ENCODE results near the gene CRYGN.

Gene CRYGN

GRCh38 chr7:151429237-151429559 lies 10.7 kb downstream of the CRYGN start:
- no peaks in the 10 kb centered on the region for H3K27me3 ChIP-seq (ENCODE audit: control insufficient read depth, insufficient read depth, low read length)
- H3K4me3 ChIP-seq (ENCODE audit: low read length): no peak overlapping the region
- H3K9me3 ChIP-seq (ENCODE audit: control insufficient read depth, low read depth, low read length): no peaks in the 10 kb centered on the region
- H3K27ac ChIP-seq (ENCODE audit: low read length): no peak overlapping the region
- H3K36me3 ChIP-seq (ENCODE audit: control insufficient read depth, low read depth, low read length): no peaks in the 10 kb centered on the region
- H3K9ac ChIP-seq (ENCODE audit: low read length): no peak overlapping the region
- peaks cover 20% of the 10 kb centered on the region for H3K4me1 ChIP-seq (ENCODE audit: control insufficient read depth, low read depth, low read length)

DNA sequence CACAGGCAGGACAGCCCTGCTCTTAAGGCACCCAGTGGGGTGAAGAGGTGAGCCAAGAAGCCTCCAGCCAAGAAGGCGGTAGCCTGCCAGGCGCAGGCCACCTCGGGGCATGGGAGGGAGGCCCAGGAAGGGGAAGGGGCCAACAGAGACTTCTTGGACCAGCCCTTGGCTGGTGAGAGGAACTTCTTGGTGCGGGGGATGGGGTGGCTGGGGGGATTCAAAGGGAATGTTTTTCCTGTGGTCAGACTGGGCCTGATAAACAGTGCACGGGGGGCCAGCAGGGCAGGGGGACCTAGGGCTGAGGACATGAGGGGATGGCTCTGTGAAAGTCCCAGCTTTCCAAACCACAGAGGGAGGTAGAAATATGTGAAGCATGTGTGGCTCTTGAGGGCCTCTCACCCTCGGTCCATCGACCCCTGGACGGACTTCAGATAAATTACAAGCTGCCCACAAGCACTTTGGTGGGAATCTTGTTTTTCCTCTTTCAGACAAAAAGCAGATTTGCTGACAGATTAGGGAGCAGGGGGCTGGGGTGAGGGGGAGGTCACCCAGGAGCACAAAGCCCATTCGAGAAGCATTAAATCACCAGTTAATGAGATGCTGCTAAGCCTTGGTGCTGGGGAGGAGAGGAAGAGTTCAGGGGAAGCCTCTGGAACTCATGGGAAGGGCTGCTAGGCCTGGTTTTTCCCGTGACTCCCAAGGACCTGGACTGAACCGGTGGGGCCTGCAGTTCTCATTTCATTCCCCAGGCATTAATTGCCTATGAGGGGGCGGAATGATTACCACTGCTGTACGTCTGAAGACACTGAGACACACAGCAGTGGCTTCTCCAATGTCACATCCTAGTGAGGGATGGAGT lies 11.3 kb downstream of the CRYGN start:
- peaks cover 20% of the 10 kb centered on the region for H3K4me1 ChIP-seq (ENCODE audit: control insufficient read depth, low read depth, low read length)
- H3K4me3 ChIP-seq (ENCODE audit: low read length): no peak overlapping the region
- H3K27ac ChIP-seq (ENCODE audit: low read length): no peak overlapping the region
- H3K9me3 ChIP-seq (ENCODE audit: control insufficient read depth, low read depth, low read length): no peaks in the 10 kb centered on the region
- no peak overlapping the region for H3K9ac ChIP-seq (ENCODE audit: low read length)
- H3K36me3 ChIP-seq (ENCODE audit: control insufficient read depth, low read depth, low read length): no peaks in the 10 kb centered on the region
- H3K27me3 ChIP-seq (ENCODE audit: control insufficient read depth, insufficient read depth, low read length): no peaks in the 10 kb centered on the region

GRCh38 chr7:151427705-151428377 lies 12.1 kb downstream of the CRYGN start:
- H3K36me3 ChIP-seq (ENCODE audit: control insufficient read depth, low read depth, low read length): no peaks in the 10 kb centered on the region
- H3K27me3 ChIP-seq (ENCODE audit: control insufficient read depth, insufficient read depth, low read length): no peaks in the 10 kb centered on the region
- no peak overlapping the region for H3K27ac ChIP-seq (ENCODE audit: low read length)
- H3K9ac ChIP-seq (ENCODE audit: low read length): no peak overlapping the region
- H3K9me3 ChIP-seq (ENCODE audit: control insufficient read depth, low read depth, low read length): no peaks in the 10 kb centered on the region
- H3K4me3 ChIP-seq (ENCODE audit: low read length): no peak overlapping the region
- H3K4me1 ChIP-seq (ENCODE audit: control insufficient read depth, low read depth, low read length): peaks cover 20% of the 10 kb centered on the region

GRCh38 chr7:151426904-151427704 lies 12.8 kb downstream of the CRYGN start:
- Histone ChIP-seq H3K27me3 (ENCODE audit: control insufficient read depth, insufficient read depth, low read length) (no peaks in the 10 kb centered on the region), H3K27ac (ENCODE audit: low read length) (no peak overlapping the region), H3K9me3 (ENCODE audit: control insufficient read depth, low read depth, low read length) (no peaks in the 10 kb centered on the region), H3K9ac (ENCODE audit: low read length) (no peak overlapping the region), H3K4me3 (ENCODE audit: low read length) (no peak overlapping the region), H3K4me1 (ENCODE audit: control insufficient read depth, low read depth, low read length) (peaks cover 20% of the 10 kb centered on the region), H3K36me3 (ENCODE audit: control insufficient read depth, low read depth, low read length) (no peaks in the 10 kb centered on the region)

DNA sequence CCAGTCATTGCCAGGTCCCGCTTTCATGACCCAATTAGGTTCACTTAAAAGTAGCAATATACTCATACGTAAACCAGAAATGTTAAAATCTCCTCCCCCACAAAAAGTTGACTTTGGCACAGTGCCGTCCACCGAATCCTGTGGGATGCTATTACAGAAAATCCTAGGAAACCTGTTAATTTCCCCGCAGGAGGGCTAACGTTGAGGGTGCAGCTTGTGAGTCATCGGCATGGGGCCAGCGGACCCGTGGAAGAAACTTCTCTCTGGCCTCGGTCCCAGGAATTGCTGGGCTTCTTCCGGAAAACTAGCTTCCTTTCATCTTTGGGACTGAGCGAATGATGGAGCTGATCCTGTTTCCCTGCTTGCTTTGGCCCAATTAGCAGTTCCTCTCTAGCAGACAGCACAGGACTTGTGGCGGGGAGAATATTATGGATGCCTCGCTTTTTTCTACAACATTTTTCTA lies 13.5 kb downstream of the CRYGN start:
- Histone ChIP-seq H3K9ac (ENCODE audit: low read length) (no peak overlapping the region), H3K4me1 (ENCODE audit: control insufficient read depth, low read depth, low read length) (peaks cover 20% of the 10 kb centered on the region), H3K27ac (ENCODE audit: low read length) (no peak overlapping the region), H3K9me3 (ENCODE audit: control insufficient read depth, low read depth, low read length) (no peaks in the 10 kb centered on the region), H3K27me3 (ENCODE audit: control insufficient read depth, insufficient read depth, low read length) (no peaks in the 10 kb centered on the region), H3K36me3 (ENCODE audit: control insufficient read depth, low read depth, low read length) (no peaks in the 10 kb centered on the region), H3K4me3 (ENCODE audit: low read length) (no peak overlapping the region)

GRCh38 chr7:151425670-151426440 lies 14.1 kb downstream of the CRYGN start:
- H3K27me3 ChIP-seq (ENCODE audit: control insufficient read depth, insufficient read depth, low read length): no peaks in the 10 kb centered on the region
- no peak overlapping the region for H3K4me3 ChIP-seq (ENCODE audit: low read length)
- H3K27ac ChIP-seq (ENCODE audit: low read length): no peak overlapping the region
- H3K36me3 ChIP-seq (ENCODE audit: control insufficient read depth, low read depth, low read length): no peaks in the 10 kb centered on the region
- H3K9me3 ChIP-seq (ENCODE audit: control insufficient read depth, low read depth, low read length): no peaks in the 10 kb centered on the region
- peaks cover 20% of the 10 kb centered on the region for H3K4me1 ChIP-seq (ENCODE audit: control insufficient read depth, low read depth, low read length)
- no peak overlapping the region for H3K9ac ChIP-seq (ENCODE audit: low read length)

GRCh38 chr7:151424799-151425198 lies 15.1 kb downstream of the CRYGN start:
- H3K36me3 ChIP-seq (ENCODE audit: control insufficient read depth, low read depth, low read length): no peaks in the 10 kb centered on the region
- H3K9me3 ChIP-seq (ENCODE audit: control insufficient read depth, low read depth, low read length): no peaks in the 10 kb centered on the region
- no peak overlapping the region for H3K27ac ChIP-seq (ENCODE audit: low read length)
- no peak overlapping the region for H3K9ac ChIP-seq (ENCODE audit: low read length)
- H3K27me3 ChIP-seq (ENCODE audit: control insufficient read depth, insufficient read depth, low read length): no peaks in the 10 kb centered on the region
- H3K4me1 ChIP-seq (ENCODE audit: control insufficient read depth, low read depth, low read length): peaks cover 15% of the 10 kb centered on the region
- no peak overlapping the region for H3K4me3 ChIP-seq (ENCODE audit: low read length)

GRCh38 chr7:151423936-151424335 lies 16.0 kb downstream of the CRYGN start:
- Histone ChIP-seq H3K4me3 (ENCODE audit: low read length) (no peak overlapping the region), H3K27me3 (ENCODE audit: control insufficient read depth, insufficient read depth, low read length) (no peaks in the 10 kb centered on the region), H3K36me3 (ENCODE audit: control insufficient read depth, low read depth, low read length) (no peaks in the 10 kb centered on the region), H3K9ac (ENCODE audit: low read length) (no peak overlapping the region), H3K27ac (ENCODE audit: low read length) (no peak overlapping the region), H3K4me1 (ENCODE audit: control insufficient read depth, low read depth, low read length) (peaks cover 7% of the 10 kb centered on the region), H3K9me3 (ENCODE audit: control insufficient read depth, low read depth, low read length) (no peaks in the 10 kb centered on the region)

- no peaks in the 10 kb centered on the region for H3K27me3 ChIP-seq (ENCODE audit: control insufficient read depth, insufficient read depth, low read length)
- H3K27ac ChIP-seq (ENCODE audit: low read length): no peak overlapping the region
- H3K4me1 ChIP-seq (ENCODE audit: control insufficient read depth, low read depth, low read length): peaks cover under 1% of the 10 kb centered on the region
- no peaks in the 10 kb centered on the region for H3K9me3 ChIP-seq (ENCODE audit: control insufficient read depth, low read depth, low read length)
- H3K9ac ChIP-seq (ENCODE audit: low read length): no peak overlapping the region
- H3K36me3 ChIP-seq (ENCODE audit: control insufficient read depth, low read depth, low read length): no peaks in the 10 kb centered on the region
- H3K4me3 ChIP-seq (ENCODE audit: low read length): no peak overlapping the region
Measured at GRCh38 chr7:151423226-151423625, 16.7 kb downstream of the CRYGN start.

GRCh38 chr7:151422212-151422611 lies 17.7 kb downstream of the CRYGN start:
- Histone ChIP-seq H3K27ac (ENCODE audit: low read length) (no peak overlapping the region), H3K4me1 (ENCODE audit: control insufficient read depth, low read depth, low read length) (no peaks in the 10 kb centered on the region), H3K36me3 (ENCODE audit: control insufficient read depth, low read depth, low read length) (no peaks in the 10 kb centered on the region), H3K9ac (ENCODE audit: low read length) (no peak overlapping the region), H3K4me3 (ENCODE audit: low read length) (no peak overlapping the region), H3K27me3 (ENCODE audit: control insufficient read depth, insufficient read depth, low read length) (no peaks in the 10 kb centered on the region), H3K9me3 (ENCODE audit: control insufficient read depth, low read depth, low read length) (no peaks in the 10 kb centered on the region)

DNA sequence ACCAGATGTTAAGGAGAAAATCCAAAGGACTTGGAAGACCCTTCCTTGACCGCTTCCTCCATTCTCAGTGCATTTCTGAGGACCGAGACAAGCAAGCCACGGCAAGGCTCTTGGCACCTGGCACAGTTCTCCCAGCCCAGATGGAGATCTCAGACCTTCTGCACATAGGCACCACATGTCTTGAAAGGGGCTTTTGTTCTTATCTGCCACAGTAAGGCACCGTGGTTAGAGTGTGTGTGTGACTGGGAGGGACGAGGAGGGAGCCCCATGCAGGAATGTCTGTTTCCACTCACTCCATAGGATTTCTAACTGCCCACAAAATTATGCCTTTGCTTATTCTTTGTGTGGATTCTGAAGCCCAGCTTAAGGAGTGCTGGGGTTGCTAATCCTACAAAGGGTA lies 19.8 kb downstream of the CRYGN start:
- no peaks in the 10 kb centered on the region for H3K36me3 ChIP-seq (ENCODE audit: control insufficient read depth, low read depth, low read length)
- no peaks in the 10 kb centered on the region for H3K9me3 ChIP-seq (ENCODE audit: control insufficient read depth, low read depth, low read length)
- no peak overlapping the region for H3K27ac ChIP-seq (ENCODE audit: low read length)
- no peak overlapping the region for H3K9ac ChIP-seq (ENCODE audit: low read length)
- H3K4me1 ChIP-seq (ENCODE audit: control insufficient read depth, low read depth, low read length): peaks cover 9% of the 10 kb centered on the region
- no peak overlapping the region for H3K4me3 ChIP-seq (ENCODE audit: low read length)
- H3K27me3 ChIP-seq (ENCODE audit: control insufficient read depth, insufficient read depth, low read length): peaks cover 10% of the 10 kb centered on the region

All from iPS-18a (cell line).